Stimulated activated CD8-positive, alpha-beta memory T cell treated with anti-CD3 and anti-CD28 coated beads, Interleukin-4, amount 100 ng/mL, for 24 hours (primary cell): Measurements from ENCODE around the gene TLE3.

ENCODE experiments used
- DNase-seq: peaks from one replicate; pipeline ENCODE4 v3.0.0-alpha.2; 2020; ENCODE audit warnings: low read depth

The TLE3 gene

GRCh38 chr15:70001859-70002258 lies 95.9 kb downstream of the TLE3 start:
- DNase-seq: no peak

GRCh38 chr15:69999392-70000085 lies 98.2 kb downstream of the TLE3 start:
- no peak for DNase-seq

- DNase-seq: no peak
These were observed 99.0 kb downstream of the TLE3 start for GRCh38 chr15:69998541-69999391.

- no peak for DNase-seq
These were observed 99.9 kb downstream of the TLE3 start for GRCh38 chr15:69997813-69998212.
